Activated B cell treated with CpG ODN at 0.5 μM for 24 hours (primary cell): ENCODE data around the gene AUTS2. TPM values are rescaled to one million over a fixed set of nuclear protein-coding genes. Genes with fewer than 3 reads are reported as not detected.
"Not testable (repeated sequence)": the region's sequence is repeated elsewhere in the genome, so short reads cannot be mapped to it uniquely, and the experiment has no call there.

Experiments used
- ATAC-seq: fragments of 200-7000 bp; cut with Tn5 transposase; one replicate; pipeline ENCODE4 v1.10.0; 2021; ENCODE audit warnings: low read depth, mild to moderate bottlenecking, moderate library complexity
- CTCF ChIA-PET: fragments of 350-600 bp; sonication (Branson Sonifier 250); formaldehyde crosslinking; loops from one replicate; lab custom pipeline; 2021; ENCODE audit warnings: antibody characterized with exemption; lab: Charles Lee
- POLR2A ChIA-PET: fragments of 350-600 bp; sonication (Branson Sonifier 250); formaldehyde crosslinking; loops from one replicate; lab custom pipeline; 2021; ENCODE audit warnings: antibody characterized with exemption; lab: Charles Lee
- DNase-seq: peaks from one replicate; pipeline ENCODE4 v3.0.0; 2022
- H3K27ac Mint-ChIP-seq: one replicate; pipeline ENCODE4 v1.8.0; 2020; ENCODE audit warnings: mixed read lengths
- H3K27me3 Mint-ChIP-seq: one replicate; pipeline ENCODE4 v1.8.0; 2021; ENCODE audit warnings: mixed read lengths
- H3K36me3 Mint-ChIP-seq: one replicate; pipeline ENCODE4 v1.8.0; 2021; ENCODE audit warnings: low read depth, mixed read lengths
- H3K4me1 Mint-ChIP-seq: one replicate; pipeline ENCODE4 v1.8.0; 2021; ENCODE audit warnings: mixed read lengths
- H3K4me3 Mint-ChIP-seq: one replicate; pipeline ENCODE4 v1.8.0; 2020; ENCODE audit warnings: mild to moderate bottlenecking, mixed read lengths
- H3K9me3 Mint-ChIP-seq: one replicate; pipeline ENCODE4 v1.8.0; 2020; ENCODE audit warnings: mixed read lengths
- intact Hi-C: fragments of 100-400 bp; cut with micrococcal nuclease; formaldehyde crosslinking; loops from one replicate; pipeline ENCODE4 v1.15.1; 2024
- total RNA-seq: library from RNA; stranded (reverse); gene quantifications from 2 replicates; pipeline ENCODE4 v1.2.3, GENCODE V29; 2022
- TF ChIP-seq, protein P1 (sequence below): fragments of 200-600 bp; IDR thresholded peaks from one replicate; pipeline ENCODE4 v1.8.0; 2022; ENCODE audit warnings: antibody characterized with exemption, mild to moderate bottlenecking

Gene AUTS2
- total RNA-seq, 1 donor from 2014 or later, result 15.9 TPM

DNA sequence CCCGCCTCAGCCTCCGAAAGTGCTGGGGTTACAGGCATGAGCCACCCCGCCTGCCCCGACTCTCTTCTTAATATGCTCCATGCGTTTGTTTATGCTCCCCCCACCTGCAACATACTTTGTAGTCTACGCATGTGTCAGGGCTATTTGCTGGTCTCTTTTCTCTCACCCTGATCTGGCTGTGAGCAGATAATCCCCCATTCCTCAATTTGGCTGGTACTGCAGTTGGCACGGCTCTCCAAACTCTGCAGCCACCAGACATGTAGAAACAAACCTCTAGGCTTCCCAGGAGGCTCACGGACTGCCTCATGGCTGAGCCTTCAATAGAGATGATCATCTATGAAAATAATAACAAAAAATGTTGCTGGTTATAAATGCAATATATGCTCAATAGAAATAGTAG is 993.4 kb downstream of the AUTS2 start:
- Mint-ChIP-seq H3K9me3 (no peaks in the 10 kb centered on the region), H3K4me1 (peaks cover 13% of the 10 kb centered on the region), H3K4me3 (no peak overlapping the region), H3K27me3 (peaks cover 18% of the 10 kb centered on the region), H3K27ac (no peak overlapping the region), H3K36me3 (peaks cover 2% of the 10 kb centered on the region)
- ATAC-seq (no peak), DNase-seq (no peak)
- TF ChIP-seq, protein P1, sequence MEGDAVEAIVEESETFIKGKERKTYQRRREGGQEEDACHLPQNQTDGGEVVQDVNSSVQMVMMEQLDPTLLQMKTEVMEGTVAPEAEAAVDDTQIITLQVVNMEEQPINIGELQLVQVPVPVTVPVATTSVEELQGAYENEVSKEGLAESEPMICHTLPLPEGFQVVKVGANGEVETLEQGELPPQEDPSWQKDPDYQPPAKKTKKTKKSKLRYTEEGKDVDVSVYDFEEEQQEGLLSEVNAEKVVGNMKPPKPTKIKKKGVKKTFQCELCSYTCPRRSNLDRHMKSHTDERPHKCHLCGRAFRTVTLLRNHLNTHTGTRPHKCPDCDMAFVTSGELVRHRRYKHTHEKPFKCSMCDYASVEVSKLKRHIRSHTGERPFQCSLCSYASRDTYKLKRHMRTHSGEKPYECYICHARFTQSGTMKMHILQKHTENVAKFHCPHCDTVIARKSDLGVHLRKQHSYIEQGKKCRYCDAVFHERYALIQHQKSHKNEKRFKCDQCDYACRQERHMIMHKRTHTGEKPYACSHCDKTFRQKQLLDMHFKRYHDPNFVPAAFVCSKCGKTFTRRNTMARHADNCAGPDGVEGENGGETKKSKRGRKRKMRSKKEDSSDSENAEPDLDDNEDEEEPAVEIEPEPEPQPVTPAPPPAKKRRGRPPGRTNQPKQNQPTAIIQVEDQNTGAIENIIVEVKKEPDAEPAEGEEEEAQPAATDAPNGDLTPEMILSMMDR, result no peak
- intact Hi-C loops, result no loop called here
- ChIA-PET POLR2A (no interaction called here), CTCF (no interaction called here)

DNA sequence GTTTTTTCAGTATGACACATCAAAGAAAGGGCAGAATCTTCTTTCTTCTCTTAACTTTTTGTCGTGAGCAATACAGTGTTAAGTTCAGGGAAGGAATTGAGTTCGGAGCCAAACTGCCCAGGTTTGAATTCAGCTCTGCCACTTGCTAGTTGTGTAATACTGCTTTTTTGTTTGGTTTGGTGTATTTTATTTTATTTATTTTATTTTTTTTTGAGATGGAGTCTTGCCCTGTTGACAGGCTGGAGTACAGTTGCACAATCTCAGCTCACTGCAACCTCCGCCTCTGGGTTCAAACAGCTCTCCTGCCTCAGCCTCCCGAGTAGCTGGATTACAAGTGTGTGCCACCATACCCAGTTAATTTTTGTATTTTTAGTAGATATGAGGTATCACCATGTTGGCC is 993.9 kb downstream of the AUTS2 start:
- DNase-seq (no peak), ATAC-seq (no peak)
- ChIA-PET CTCF (no interaction called here), POLR2A (no interaction called here)
- peaks cover 18% of the 10 kb centered on the region for H3K27me3 Mint-ChIP-seq
- H3K27ac Mint-ChIP-seq, result no peak overlapping the region
- H3K4me3 Mint-ChIP-seq, result no peak overlapping the region
- no peaks in the 10 kb centered on the region for H3K9me3 Mint-ChIP-seq
- intact Hi-C loops, result no loop called here
- H3K4me1 Mint-ChIP-seq, result peaks cover 13% of the 10 kb centered on the region
- H3K36me3 Mint-ChIP-seq, result peaks cover 2% of the 10 kb centered on the region
- TF ChIP-seq, protein P1, result no peak

GRCh38 chr7:70594170-70594569 is 995.9 kb downstream of the AUTS2 start:
- peaks cover 3% of the 10 kb centered on the region for H3K36me3 Mint-ChIP-seq
- H3K9me3 Mint-ChIP-seq, result no peaks in the 10 kb centered on the region
- peaks cover 18% of the 10 kb centered on the region for H3K27me3 Mint-ChIP-seq
- H3K27ac Mint-ChIP-seq, result no peak overlapping the region
- ATAC-seq (no peak), DNase-seq (no peak)
- ChIA-PET POLR2A (no interaction called here), CTCF (no interaction called here)
- TF ChIP-seq, protein P1, result no peak
- H3K4me1 Mint-ChIP-seq, result peaks cover 13% of the 10 kb centered on the region
- no peak overlapping the region for H3K4me3 Mint-ChIP-seq
- intact Hi-C loops, result no loop called here

DNA sequence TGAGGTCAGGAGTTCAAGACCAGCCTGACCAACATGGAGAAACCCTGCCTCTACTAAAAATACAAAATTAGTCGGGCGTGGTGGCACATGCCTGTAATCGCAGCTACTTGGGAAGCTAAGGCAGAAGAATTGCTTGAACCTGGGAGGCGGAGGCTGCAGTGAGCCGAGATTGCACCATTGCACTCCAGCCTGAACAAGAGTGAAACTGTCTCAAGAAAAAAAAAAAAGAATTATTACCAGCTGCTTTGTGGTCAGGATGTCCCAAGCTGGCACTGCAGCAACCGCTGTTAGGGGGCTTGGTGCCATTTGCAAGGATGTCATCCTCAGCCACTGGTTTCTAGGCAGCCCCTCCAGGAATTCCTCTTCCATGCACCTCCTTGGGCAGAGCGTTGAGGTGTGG is 996.6 kb downstream of the AUTS2 start:
- CTCF ChIA-PET, intact Hi-C loops, ATAC-seq, H3K27ac Mint-ChIP-seq, H3K36me3 Mint-ChIP-seq, DNase-seq, H3K4me3 Mint-ChIP-seq, POLR2A ChIA-PET, H3K9me3 Mint-ChIP-seq: not testable (repeated sequence)
- peaks cover 18% of the 10 kb centered on the region for H3K27me3 Mint-ChIP-seq
- H3K4me1 Mint-ChIP-seq, result peaks cover 13% of the 10 kb centered on the region

DNA sequence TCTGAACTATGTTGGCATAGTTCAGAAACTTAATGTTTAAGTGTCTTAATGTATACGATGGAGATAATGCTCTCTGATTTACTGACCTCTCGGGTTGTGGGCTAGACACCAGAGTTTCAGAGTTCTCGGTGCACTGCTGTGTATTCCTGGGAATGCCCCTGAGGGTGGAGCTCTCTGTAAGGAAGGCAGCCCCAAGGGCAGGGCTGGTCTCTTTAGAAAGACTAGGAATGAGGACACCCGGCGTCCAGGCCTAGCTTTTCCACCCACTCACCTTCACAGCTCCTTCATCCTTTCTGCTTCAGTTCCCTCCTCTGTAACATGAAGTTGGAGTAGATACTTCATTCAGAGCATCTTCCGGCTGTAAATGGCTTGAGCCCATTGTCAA is 997.1 kb downstream of the AUTS2 start:
- no peak for DNase-seq
- peaks cover 18% of the 10 kb centered on the region for H3K27me3 Mint-ChIP-seq
- H3K4me3 Mint-ChIP-seq, result peak overlapping the region; percentile 45
- TF ChIP-seq, protein P1, result no peak
- H3K4me1 Mint-ChIP-seq, result peaks cover 13% of the 10 kb centered on the region
- no peak for ATAC-seq
- no peaks in the 10 kb centered on the region for H3K9me3 Mint-ChIP-seq
- H3K36me3 Mint-ChIP-seq, result peaks cover 7% of the 10 kb centered on the region
- ChIA-PET POLR2A (no interaction called here), CTCF (no interaction called here)
- intact Hi-C loops, result no loop called here
- no peak overlapping the region for H3K27ac Mint-ChIP-seq
